GM10248 (cell line): ENCODE results near the gene FBXW12.
"Not testable (repeated sequence)": the region's sequence is repeated elsewhere in the genome, so short reads cannot be mapped to it uniquely, and the experiment has no call there.

ENCODE experiments used
- CTCF ChIA-PET: fragments of 300-600 bp; sonication (Branson Sonifier 250); formaldehyde crosslinking; extraction: SDS; loops from one replicate; lab custom pipeline; 2021; ENCODE audit warnings: antibody characterized with exemption; lab: Yijun Ruan, JAX
- POLR2A ChIA-PET: fragments of 350-650 bp; sonication (Branson Sonifier 250); formaldehyde crosslinking; extraction: SDS; loops from one replicate; lab custom pipeline; 2020; ENCODE audit warnings: antibody characterized with exemption; lab: Yijun Ruan, JAX
- DNase-seq: peaks from one replicate; pipeline ENCODE4 v3.0.0; 2012; ENCODE audit errors: extremely low spot score
- CTCF ChIP-seq: IDR thresholded peaks from 2 replicates; pipeline ENCODE4 v1.5.1; 2012; ENCODE audit warnings: mild to moderate bottlenecking, low read depth; ENCODE audit errors: extremely low read depth, missing control alignments, control extremely low read depth

FBXW12 gene

GRCh38 chr3:48398701-48399386 lies 26.8 kb downstream of the FBXW12 start:
- no peak for DNase-seq
- ChIA-PET CTCF (interaction anchor here (0.9 to 30.6 kb wide), 8 partner anchors 11 to 160 kb away, joined by 3 to 863 read pairs (median 10); partner anchors contain the start of genes CCDC51, FBXW12, PLXNB1 and TMA7), POLR2A (no interaction called here)
- no peak for TF ChIP-seq CTCF

DNA sequence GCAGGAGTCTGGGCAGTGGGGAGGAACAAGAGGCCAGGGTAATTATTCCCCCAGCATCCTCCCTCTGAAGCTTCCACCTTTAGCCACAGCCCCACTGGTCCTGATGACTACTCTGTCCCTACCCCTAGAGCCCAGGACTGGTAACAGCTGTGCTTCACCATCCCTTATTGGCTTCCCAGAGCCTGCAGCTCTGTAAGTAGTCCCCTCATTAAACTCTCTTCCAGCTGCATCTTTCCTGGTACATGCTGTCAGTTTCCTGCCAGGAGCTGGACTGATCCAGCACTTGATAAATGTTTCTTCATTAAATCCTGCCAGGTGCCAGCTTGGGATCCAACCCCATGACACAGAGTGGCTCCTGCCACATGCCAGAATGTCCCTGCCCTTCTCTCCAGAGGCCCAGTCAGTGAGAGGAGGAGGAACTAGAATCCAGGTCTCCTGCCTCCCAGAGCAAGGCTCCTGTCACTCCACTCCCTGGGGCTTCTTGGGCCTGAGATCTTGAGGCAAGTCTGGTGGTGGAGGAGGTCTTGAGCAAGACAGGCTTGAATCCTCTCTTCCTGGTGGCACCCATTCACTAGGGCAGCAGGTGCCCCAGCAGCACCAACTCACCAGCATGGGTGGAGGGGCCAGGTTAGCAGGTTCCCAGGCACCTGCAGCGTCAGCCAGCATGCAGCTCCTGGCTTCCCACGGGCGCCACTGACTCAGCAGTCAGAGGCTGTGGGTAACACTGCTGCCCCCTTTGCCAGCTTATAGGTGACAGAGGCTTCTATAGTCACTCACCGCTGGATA lies 27.6 kb downstream of the FBXW12 start:
- TF ChIP-seq CTCF: no peak
- ChIA-PET POLR2A (no interaction called here), CTCF (interaction anchor here (0.9 to 30.6 kb wide), 22 partner anchors 10 to 429 kb away, joined by 3 to 863 read pairs (median 7); partner anchors contain the start of genes CCDC51, FBXW12, PFKFB4 and PLXNB1)
- no peak for DNase-seq

- ChIA-PET POLR2A (interaction anchor here (0.7 to 1.0 kb wide), 2 partner anchors 35 to 190 kb away, joined by 4 to 6 read pairs; no protein-coding TSS in a partner anchor), CTCF (interaction anchor here (0.7 to 30.6 kb wide), 79 partner anchors 8 to 1048 kb away, joined by 3 to 863 read pairs (median 4); partner anchors contain the start of genes ATRIP, CCDC51, FBXW12 and IP6K2)
- peak; percentile 86 for DNase-seq
- peak; percentile 81 for TF ChIP-seq CTCF
Measured at GRCh38 chr3:48400824-48401433, 28.9 kb downstream of the FBXW12 start.

DNA sequence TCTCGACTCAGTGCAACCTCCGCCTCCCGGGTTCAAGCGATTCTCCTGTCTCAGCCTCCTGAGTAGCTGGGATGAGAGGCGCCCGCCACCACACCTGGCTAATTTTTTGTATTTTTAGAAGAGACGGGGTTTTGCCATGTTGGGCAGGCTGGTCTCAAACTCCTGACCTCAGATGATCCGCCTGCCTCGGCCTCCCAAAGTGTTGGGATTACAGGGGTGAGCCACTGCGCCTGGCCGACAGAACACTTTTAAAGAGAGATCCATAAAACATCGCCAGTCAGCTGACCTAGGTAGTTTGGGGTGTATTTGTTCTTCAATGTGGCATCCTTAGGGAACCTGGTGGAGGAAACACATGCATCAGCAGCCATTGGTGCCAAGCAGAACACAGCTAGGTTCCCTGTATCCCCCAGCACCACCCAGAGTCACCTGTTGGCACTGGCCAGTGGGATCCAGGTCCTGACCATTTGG lies 29.4 kb downstream of the FBXW12 start:
- ChIA-PET CTCF (interaction anchor here (1.0 to 30.6 kb wide), 66 partner anchors 9 to 1048 kb away, joined by 3 to 863 read pairs (median 5); partner anchors contain the start of genes ATRIP, CCDC51, IP6K2 and NCKIPSD), POLR2A (interaction anchor here (0.7 to 1.0 kb wide), 2 partner anchors 34 to 189 kb away, joined by 4 to 6 read pairs; no protein-coding TSS in a partner anchor)

DNA sequence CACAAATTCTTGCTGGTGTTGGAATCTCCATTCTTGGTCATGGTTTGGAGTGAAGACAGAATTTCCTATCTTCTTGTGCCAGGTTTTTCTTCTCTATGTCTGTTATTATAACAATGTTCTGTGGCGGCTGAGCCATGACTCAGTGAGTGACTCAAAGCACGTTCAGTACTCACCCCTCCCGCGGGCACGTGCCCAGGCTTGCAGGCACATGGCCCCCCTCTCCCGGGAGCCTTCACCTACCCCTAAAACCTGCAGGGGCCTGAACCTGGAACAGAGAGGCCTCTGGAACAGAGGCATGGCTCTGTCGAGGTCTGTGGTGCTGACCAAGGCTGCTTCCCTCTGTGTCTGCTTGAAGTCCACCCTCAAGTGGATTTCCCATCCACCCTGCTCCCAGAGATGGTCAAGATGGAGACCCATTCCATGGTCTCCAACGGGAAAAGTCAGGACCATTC lies 30.3 kb downstream of the FBXW12 start:
- no peak for DNase-seq
- ChIA-PET CTCF (interaction anchor here (0.9 to 30.6 kb wide), 10 partner anchors 9 to 170 kb away, joined by 3 to 863 read pairs (median 22); partner anchors contain the start of genes CCDC51, PLXNB1 and TMA7), POLR2A (no interaction called here)
- no peak for TF ChIP-seq CTCF

More for the DNA sequence above, 29.4 kb downstream of the FBXW12 start:
- not testable (repeated sequence) for DNase-seq

DNA sequence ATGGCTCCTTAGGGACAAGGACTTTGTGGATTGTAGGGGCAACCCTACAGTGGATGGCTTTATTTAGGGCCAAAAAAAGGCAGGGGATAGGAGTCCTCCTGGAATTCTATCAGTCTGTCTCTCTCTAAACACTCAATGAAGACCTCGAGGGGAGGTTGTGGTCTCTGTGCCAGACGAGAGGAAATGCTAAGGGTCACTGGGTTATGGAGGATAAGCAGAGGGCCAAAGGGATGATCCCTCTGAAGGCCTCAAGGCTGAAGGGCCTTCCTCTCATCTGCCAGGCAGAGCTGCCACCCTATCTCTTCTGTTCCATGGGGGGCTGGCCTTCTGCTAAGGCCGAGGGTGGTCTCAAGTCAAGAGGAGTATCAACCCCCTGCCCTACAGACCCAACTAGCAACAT lies 30.9 kb downstream of the FBXW12 start:
- ChIA-PET CTCF (interaction anchor here (0.9 to 30.6 kb wide), 5 partner anchors 9 to 170 kb away, joined by 3 to 863 read pairs (median 11); partner anchors contain the start of genes CCDC51, PLXNB1 and TMA7), POLR2A (no interaction called here)
- no peak for DNase-seq
- TF ChIP-seq CTCF: no peak
